NCI-H69 (cell line): Measurements from ENCODE around the gene GCK.
A peak's percentile ranks its signal among the peaks of the same experiment; 100 is the strongest.

ENCODE experiments used
- DNase-seq: peaks from one replicate; lab custom pipeline; 2025; lab: John Stamatoyannopoulos, UW

Gene GCK

GRCh38 chr7:44155191-44156185, 33.8 kb downstream of the GCK start:
- no peak for DNase-seq

- no peak for DNase-seq
Observed at GRCh38 chr7:44154703-44155102, 34.5 kb downstream of the GCK start.

GRCh38 chr7:44153948-44154335, 35.3 kb downstream of the GCK start:
- DNase-seq = no peak

- DNase-seq = peak; percentile 48
Observed at GRCh38 chr7:44152971-44153947, 36.0 kb downstream of the GCK start.

GRCh38 chr7:44151956-44152355, 37.3 kb downstream of the GCK start:
- DNase-seq = no peak

- no peak for DNase-seq
Observed at GRCh38 chr7:44150966-44151941, 38.0 kb downstream of the GCK start.

- DNase-seq = peak; percentile 46
Observed at GRCh38 chr7:44150466-44150832, 38.8 kb downstream of the GCK start.

GRCh38 chr7:44149571-44150465, 39.4 kb downstream of the GCK start:
- no peak for DNase-seq

- no peak for DNase-seq
Observed at GRCh38 chr7:44148961-44149536, 40.2 kb downstream of the GCK start.

- no peak for DNase-seq
Observed at GRCh38 chr7:44148166-44148565, 41.1 kb downstream of the GCK start.

- DNase-seq = peak; percentile 39
Observed at GRCh38 chr7:44147026-44147991, 41.9 kb downstream of the GCK start.

- DNase-seq = no peak
Observed at GRCh38 chr7:44145969-44146911, 43.0 kb downstream of the GCK start.

GRCh38 chr7:44145479-44145968, 43.7 kb downstream of the GCK start:
- no peak for DNase-seq

GRCh38 chr7:44144968-44145478, 44.2 kb downstream of the GCK start:
- no peak for DNase-seq

- DNase-seq = no peak
Observed at GRCh38 chr7:44144426-44144967, 44.7 kb downstream of the GCK start.

GRCh38 chr7:44143646-44144250, 45.5 kb downstream of the GCK start:
- no peak for DNase-seq
